NCI-H187 treated with DMSO at 0.1 percent for 48 hours (cell line): ENCODE results near the gene KLK10.
"Not testable (repeated sequence)": the region's sequence is repeated elsewhere in the genome, so short reads cannot be mapped to it uniquely, and the experiment has no call there.

Experiments
- DNase-seq: peaks from one replicate; lab custom pipeline; 2025; lab: John Stamatoyannopoulos, UW

KLK10 gene

GRCh38 chr19:51001515-51001914, 18.0 kb downstream of the KLK10 start, which contains the start of gene KLK8:
KLK8 (minus strand) TSS chr19:51001604; CDS start chr19:51001167, 437 bp downstream.
- no peak for DNase-seq

GRCh38 chr19:51000981-51001380, 18.5 kb downstream of the KLK10 start:
- no peak for DNase-seq

GRCh38 chr19:51000426-51000825, 19.1 kb downstream of the KLK10 start:
- DNase-seq, result no peak

- DNase-seq, result no peak
Observed at GRCh38 chr19:50998686-50999085, 20.8 kb downstream of the KLK10 start.

GRCh38 chr19:50998061-50998460, 21.4 kb downstream of the KLK10 start:
- no peak for DNase-seq

- no peak for DNase-seq
Observed at GRCh38 chr19:50994129-50994528, 25.4 kb downstream of the KLK10 start.

GRCh38 chr19:50992666-50993035, 26.9 kb downstream of the KLK10 start:
- DNase-seq, result no peak

GRCh38 chr19:50984416-50984815, 35.1 kb downstream of the KLK10 start:
- DNase-seq, result not testable (repeated sequence)

- no peak for DNase-seq
Observed at GRCh38 chr19:50983625-50984292, 35.8 kb downstream of the KLK10 start, which contains the start of gene KLK7. KLK7 (minus strand) TSS chr19:50983917; CDS start chr19:50982399, 1,518 bp downstream.

- DNase-seq, result no peak
Observed at GRCh38 chr19:50982186-50982585, 37.3 kb downstream of the KLK10 start.

- no peak for DNase-seq
Observed at GRCh38 chr19:50981587-50982146, 37.8 kb downstream of the KLK10 start.

GRCh38 chr19:50980208-50980607, 39.3 kb downstream of the KLK10 start:
- no peak for DNase-seq

GRCh38 chr19:50979758-50980157, 39.8 kb downstream of the KLK10 start:
- no peak for DNase-seq

GRCh38 chr19:50978772-50979390, 40.6 kb downstream of the KLK10 start:
- no peak for DNase-seq

GRCh38 chr19:50977626-50978025, 41.9 kb downstream of the KLK10 start:
- DNase-seq, result no peak

- DNase-seq, result no peak
Observed at GRCh38 chr19:50975766-50976165, 43.7 kb downstream of the KLK10 start.

GRCh38 chr19:50974702-50975556, 44.6 kb downstream of the KLK10 start:
- DNase-seq, result no peak

GRCh38 chr19:50972795-50973376, 46.6 kb downstream of the KLK10 start:
- no peak for DNase-seq

- DNase-seq, result not testable (repeated sequence)
Observed at GRCh38 chr19:50969810-50970209, 49.7 kb downstream of the KLK10 start.

GRCh38 chr19:50969413-50969760, 50.1 kb downstream of the KLK10 start, which contains the start of gene KLK6:
KLK6 (minus strand) TSS chr19:50969591; CDS start chr19:50968104, 1,487 bp downstream.
- DNase-seq, result no peak

- no peak for DNase-seq
Observed at GRCh38 chr19:50968716-50969412, 50.6 kb downstream of the KLK10 start.
